Activated CD8-positive, alpha-beta memory T cell treated with anti-CD3 and anti-CD28 coated beads, Interleukin-2, amount 10 ng/mL, durations not matched to agents 7 days and 5 days (primary cell): Measurements from ENCODE around the gene POGZ. TPM values are rescaled to one million over a fixed set of nuclear protein-coding genes. Genes with fewer than 3 reads are reported as not detected.

Experiments used
- ATAC-seq: fragments of 150-1000 bp; cut with Tn5 transposase; one replicate; pipeline ENCODE4 v1.10.0; 2021; ENCODE audit warnings: moderate library complexity
- CTCF ChIA-PET: fragments of 350-600 bp; sonication (Branson Sonifier 250); formaldehyde crosslinking; loops from one replicate; lab custom pipeline; 2021; ENCODE audit warnings: antibody characterized with exemption; lab: Charles Lee
- DNase-seq: peaks from one replicate; pipeline ENCODE4 v3.0.0-alpha.2; 2020
- H3K27ac Mint-ChIP-seq: one replicate; pipeline ENCODE4 v1.8.0; 2021; ENCODE audit warnings: mild to moderate bottlenecking, mixed read lengths
- H3K27me3 Mint-ChIP-seq: one replicate; pipeline ENCODE4 v1.8.0; 2021; ENCODE audit warnings: mixed read lengths
- H3K36me3 Mint-ChIP-seq: one replicate; pipeline ENCODE4 v1.8.0; 2021; ENCODE audit warnings: mild to moderate bottlenecking, mixed read lengths
- H3K4me1 Mint-ChIP-seq: one replicate; pipeline ENCODE4 v1.8.0; 2021; ENCODE audit warnings: mixed read lengths
- H3K4me3 Mint-ChIP-seq: one replicate; pipeline ENCODE4 v1.8.0; 2021; ENCODE audit warnings: mild to moderate bottlenecking, moderate library complexity, mixed read lengths
- H3K9me3 Mint-ChIP-seq: one replicate; pipeline ENCODE4 v1.8.0; 2022; ENCODE audit warnings: low read depth, mixed read lengths
- total RNA-seq, 2 experiments: library from RNA; stranded (reverse); gene quantifications; one replicate each; pipeline ENCODE4 v1.2.3, GENCODE V29; 2021

Gene POGZ
- total RNA-seq, 2 experiments from 2014 or later, result 79.6 to 83.5 TPM

- CTCF ChIA-PET, result no interaction called here
- H3K27ac Mint-ChIP-seq, result no peak overlapping the region
- peaks cover 3% of the 10 kb centered on the region for H3K27me3 Mint-ChIP-seq
- H3K36me3 Mint-ChIP-seq, result peaks cover 8% of the 10 kb centered on the region
- H3K4me3 Mint-ChIP-seq, result no peak overlapping the region
- ATAC-seq (no peak), DNase-seq (no peak)
- no peaks in the 10 kb centered on the region for H3K4me1 Mint-ChIP-seq
- peaks cover 2% of the 10 kb centered on the region for H3K9me3 Mint-ChIP-seq
Measured at GRCh38 chr1:151356696-151357095, 102.6 kb downstream of the POGZ start.

Other genes starting within 250 kb of the POGZ start
- gene PSMD4, start 204.8 kb downstream of the POGZ start, total RNA-seq, result 100 to 1,000 TPM; 187 to 223 TPM
- gene ZNF687, start 177.2 kb downstream of the POGZ start, total RNA-seq, result 10 to 100 TPM; 29.9 to 35.7 TPM
- gene PI4KB, start 132.1 kb downstream of the POGZ start, total RNA-seq, result 10 to 100 TPM; 68.5 to 73.9 TPM
- gene RFX5, start 112.2 kb downstream of the POGZ start, total RNA-seq, result 100 to 1,000 TPM; 109 to 139 TPM
- not detected for gene SELENBP1, start 86.8 kb downstream of the POGZ start, total RNA-seq
- 100 to 1,000 TPM; 284 to 365 TPM for gene PSMB4, start 59.9 kb downstream of the POGZ start, total RNA-seq
- under 1 TPM; 0.37 to 0.70 TPM for gene CGN, start 51.9 kb upstream of the POGZ start, total RNA-seq
- gene TUFT1, start 80.8 kb upstream of the POGZ start, total RNA-seq, result 1 to 10 TPM; 1.7 to 2.5 TPM
- gene SNX27, start 152.6 kb upstream of the POGZ start, total RNA-seq, result 10 to 100 TPM; 26.0 to 27.7 TPM